HG03565 (cell line): ENCODE data around the gene PDYN.

Experiments used
- ATAC-seq: cut with Tn5 transposase; IDR thresholded peaks from one replicate; pipeline ENCODE4 v1.9.1; 2021; ENCODE audit warnings: mild to moderate bottlenecking, moderate library complexity; ENCODE audit not compliant: unreplicated experiment

Gene PDYN

DNA sequence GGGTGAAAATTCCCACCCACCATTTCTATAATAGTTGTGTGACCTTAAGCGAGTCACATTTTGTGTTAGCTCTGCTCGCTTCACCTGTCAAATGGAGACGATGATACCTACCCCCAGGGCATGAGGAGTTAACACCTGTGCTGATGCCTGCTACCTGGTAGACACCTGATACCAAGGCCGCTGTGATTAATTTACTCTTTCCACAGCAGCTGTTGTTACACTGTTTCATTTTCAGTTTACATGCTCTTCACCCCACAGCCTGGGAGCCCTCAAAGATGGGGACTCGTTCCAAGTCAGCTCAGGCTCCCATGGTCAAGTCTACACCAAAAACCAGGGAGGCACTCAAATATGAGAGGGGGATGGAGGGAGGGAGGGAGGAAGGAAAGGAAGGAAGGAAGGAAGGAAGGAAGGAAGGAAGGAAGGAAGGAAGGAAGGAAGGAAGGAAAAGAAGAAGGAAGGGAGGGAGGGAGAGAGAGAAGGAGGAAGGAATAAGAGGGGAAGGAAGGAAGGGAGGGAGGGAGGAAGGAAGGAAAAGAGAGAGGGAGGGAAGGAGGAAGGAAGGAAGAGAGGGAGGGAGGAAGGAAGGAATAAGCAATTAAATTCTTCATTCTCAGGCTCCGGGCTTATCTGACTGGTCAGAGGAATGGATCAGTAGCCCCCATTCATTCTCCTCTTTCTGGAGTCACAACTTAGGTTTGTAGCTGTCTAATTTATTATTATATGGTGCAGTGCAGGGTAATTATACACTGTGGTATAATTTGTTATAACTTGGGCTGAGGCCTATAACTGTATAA, 40.9 kb downstream of the PDYN start:
- no peak for ATAC-seq

- ATAC-seq: no peak
These were observed 42.3 kb downstream of the PDYN start for GRCh38 chr20:1951436-1952115.

DNA sequence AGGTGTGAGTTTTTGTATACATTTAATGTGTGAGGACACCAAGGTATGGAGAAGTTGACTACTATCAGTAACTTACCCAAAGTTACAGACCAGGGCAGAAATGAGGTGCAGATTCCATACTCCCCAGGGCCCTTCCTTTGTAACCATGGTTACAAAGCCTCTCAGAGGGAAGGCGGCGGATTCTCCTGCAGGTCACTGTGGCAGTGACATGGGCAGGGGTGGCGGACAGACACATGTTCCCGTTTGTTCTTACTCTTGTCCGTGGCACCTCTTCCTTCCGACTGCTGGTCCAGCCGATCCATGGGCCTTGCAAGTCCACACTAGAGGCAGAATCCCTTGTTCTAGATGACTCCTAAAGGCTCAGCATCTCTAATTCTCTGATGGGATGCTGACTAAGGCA, 43.0 kb downstream of the PDYN start:
- no peak for ATAC-seq

DNA sequence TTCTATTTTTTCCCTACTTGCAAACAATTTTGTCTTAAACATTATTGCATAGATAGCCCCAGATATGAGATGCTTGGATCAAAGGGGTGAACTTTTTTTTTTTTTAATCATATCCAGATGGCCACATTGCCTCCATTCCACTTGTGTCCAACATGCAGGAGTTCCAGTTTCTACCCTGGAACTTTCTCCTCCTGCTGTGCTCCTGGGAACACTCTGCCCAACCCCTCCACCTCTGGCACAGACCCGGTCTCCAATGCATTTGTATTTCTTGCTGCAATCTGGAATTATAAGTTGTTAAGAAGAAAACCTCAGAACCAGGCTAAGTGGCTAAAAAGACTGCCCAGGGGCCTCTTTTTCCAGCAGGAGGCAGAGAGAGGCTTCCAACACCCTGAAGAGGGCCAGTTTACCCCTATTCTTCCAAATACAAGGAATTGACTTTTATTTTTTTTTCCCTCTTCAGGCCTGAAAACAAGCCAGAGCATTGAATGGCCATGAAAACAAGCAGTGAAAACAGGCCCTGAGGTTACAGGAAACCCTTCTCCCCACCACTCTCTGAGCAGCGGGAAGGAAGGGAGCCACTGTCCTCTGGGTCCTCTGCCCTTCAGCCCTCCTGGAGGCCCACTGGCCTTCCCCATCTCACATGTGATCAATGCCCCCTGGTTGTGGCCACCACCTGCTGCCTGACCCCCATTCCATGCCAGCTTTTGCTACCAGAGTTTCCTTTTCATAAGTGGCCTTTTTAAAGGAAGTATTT, 44.3 kb downstream of the PDYN start:
- ATAC-seq: no peak

DNA sequence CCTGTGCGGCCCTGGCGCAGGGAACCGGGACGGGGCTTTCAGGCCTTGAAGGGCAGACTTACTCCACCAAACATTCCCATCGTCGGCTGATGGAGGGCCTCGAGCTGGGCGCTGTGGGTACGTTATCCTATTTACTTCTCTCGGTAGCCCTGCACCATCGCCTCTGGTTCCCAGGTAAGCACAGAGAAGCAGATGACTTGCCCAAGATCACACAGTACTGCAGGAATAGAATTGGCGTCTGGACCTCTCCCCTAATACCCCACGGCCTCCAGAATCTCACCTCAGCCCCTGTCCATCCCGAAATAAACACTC, 46.4 kb downstream of the PDYN start:
- ATAC-seq: no peak

DNA sequence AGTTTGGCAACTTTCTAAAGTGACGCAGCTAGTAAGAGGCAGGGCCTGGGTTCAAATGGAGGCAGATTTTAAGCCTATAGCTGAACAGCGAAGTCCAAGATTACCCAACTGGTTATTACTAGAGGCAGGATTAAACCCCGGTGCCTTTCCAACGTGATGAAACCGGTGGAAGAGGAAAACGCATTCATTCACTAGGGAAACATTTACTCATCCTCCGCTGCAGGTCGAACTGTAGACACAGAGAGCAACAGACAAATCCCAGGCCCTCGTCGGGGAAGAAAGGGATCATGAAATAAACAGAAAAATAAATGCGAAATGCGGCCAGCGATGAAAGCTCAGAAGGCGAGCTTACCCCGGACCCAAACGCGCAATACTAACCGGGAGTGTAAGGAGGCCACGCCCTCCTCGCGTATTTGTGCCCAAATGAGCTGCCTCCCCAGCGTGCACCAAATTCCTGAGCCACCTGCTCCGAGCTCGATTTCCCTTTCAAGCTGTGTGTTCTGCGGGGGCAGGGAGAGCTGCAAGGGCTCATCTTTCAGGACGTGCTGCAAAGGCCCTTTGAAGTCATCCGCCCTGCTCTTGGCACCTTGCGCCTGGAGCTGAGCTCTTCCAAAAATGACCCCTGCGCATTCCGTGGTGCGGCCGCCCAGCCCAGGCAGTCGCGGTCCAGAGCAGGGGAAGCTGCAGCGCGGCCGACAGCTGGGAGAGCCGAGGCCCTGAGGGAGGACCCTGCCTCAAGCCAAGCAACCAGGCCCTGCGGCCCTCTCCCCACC, 46.9 kb downstream of the PDYN start:
- no peak for ATAC-seq

DNA sequence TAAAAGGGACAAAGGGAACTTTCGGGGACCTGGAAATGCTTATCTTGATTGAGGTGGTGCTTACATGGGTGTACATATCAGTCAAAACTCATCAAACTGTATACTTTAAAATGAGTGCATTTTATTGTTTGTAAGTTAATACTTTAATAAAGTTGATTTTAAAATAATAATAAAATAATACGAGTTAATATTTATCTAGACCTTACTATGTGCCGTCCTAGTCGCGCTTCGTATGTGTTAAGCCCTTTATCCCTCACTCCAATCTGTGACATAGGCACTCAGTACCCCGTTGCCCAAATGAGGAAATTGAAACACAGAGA, 47.5 kb downstream of the PDYN start:
- ATAC-seq: no peak

DNA sequence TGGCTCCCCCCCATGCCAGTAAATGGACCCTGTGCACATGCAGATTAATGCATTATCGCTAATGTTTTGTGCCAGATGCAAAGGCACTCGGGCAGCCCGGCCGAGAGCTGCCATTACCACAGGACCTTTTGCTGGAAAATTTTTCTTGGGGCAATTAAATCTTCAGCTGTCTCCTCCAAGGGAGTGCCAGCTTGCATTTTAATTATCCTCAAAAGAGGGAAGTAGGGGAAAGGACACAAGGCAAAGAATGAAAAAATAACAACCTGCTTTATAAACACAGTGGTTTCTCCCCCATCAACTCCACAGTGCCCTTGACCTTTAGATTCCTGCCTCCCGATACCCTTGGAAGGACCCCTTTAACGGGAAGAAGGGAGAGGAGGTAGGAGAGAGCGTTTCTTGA, 48.2 kb downstream of the PDYN start:
- ATAC-seq: no peak

GRCh38 chr20:1945134-1945618, 48.7 kb downstream of the PDYN start:
- no peak for ATAC-seq

DNA sequence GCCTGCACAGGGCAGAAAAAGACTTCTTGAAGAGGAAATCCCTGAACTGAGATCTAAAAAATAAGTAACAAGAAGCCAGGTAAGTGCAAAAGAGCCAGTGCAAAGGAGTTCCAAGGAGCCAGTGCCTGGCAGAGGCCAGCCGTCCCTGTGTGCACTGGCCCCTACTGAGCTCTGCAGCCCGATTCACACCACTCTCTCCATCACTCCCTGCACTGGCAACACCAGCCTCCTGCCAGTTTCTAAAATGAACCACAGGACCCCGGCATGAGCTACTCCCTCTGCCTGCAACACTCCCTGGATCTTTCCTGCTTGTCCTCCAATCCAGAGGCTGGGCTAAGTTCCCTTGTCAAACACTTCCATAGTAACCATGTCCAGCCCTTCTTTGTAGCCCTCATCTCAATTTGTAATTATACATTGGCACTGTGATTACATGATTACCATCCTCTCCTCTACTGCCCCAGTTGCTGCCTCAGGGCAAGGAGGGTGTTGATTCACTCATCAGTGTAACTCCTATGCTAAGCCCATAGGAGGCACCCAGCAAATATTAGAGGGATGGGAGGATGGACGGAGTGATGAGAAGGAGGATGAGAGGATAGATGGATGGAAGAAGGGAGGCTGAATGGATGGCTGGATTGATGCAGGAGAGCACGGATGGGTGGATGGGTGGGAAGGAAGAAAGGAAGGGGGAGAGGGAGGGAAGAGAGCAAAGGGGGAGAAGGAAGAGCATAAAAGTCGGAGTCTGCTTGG, 49.3 kb downstream of the PDYN start:
- ATAC-seq: no peak

DNA sequence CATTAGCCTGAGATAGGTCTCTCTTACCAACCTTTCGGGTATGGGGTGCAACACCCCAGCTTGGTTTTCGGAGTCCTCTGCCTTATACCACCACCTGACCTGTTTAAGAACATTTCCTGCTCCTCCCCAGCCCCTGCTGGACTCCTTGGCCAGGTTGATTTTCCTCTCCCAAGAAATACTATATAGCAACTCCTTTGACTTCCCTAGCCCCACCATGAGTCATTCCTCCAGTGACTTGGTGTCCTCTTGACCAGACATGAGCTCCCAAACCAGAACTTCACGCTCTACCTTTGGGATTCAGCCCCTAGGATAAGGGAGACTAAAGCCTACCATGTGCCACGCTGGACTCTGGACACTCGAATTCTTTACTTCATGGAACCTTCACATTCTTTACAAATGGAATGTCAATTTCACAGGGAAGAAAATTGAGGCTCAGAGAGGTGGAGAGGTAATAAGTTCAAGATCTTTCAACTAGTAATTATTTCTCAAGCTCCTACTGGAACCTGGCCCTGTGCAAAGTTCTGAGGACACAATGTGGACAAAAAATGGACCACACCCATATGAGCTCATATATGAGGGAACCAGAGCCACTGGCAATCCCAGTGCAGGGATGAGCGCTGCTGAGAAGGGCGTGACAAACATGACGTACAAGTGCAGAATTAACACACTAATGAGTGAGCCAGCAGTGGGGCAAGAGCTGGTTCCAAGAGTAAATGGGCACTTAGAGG, 50.4 kb downstream of the PDYN start:
- no peak for ATAC-seq

DNA sequence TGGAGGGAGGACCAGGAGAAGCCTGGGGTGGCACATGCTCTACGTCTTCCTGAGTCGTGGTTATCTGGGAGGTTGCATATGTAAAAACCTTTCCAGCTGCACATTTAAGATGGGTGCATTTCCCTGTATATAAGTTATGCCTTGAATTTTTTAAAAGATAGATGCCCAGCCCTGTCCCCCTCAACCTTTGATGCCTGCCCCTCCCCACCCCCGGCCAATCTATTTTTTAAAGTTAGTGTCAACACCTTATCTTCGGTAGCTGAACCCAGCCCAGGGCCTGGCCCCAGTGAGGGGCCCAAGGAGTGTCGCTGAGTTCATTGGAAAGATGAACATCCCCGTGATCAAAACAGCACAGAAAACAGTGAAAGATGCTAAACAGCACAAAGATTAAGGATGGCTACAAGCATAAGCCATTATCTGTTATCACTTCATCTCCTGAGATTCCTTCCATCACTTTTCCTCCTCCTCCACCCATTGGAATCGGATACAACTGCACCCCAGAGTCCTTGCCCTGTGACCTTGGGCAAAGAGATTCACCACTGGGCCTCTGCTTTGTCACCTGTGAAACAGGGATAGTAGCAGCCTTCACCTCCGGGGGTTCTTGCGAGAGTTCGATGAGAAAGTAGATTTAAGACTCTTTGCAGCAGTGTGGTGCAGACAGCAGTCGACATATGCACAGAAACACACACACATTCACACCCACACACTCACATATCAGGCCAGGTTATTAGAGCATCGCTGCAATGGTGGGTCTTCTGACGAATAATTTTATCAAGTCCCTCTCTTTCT, 51.2 kb downstream of the PDYN start:
- no peak for ATAC-seq

DNA sequence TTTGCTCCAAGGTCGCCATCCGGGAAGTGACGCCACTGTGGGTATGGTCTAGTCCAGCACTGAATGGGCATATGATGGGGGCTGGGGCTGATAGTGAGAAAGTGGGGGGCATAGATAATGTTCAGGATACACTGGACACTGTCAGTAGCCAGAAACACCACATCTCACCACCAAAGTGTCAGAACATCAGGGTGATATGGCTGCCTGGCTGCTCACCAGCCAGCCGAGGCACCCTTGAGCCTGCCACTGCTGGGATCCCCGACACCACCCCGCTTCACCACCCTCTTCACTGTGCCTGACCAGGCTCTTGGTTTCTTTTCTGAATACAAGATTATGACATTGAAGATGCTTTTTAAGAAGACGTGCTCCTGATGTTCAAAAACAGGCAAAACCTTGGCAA, 51.8 kb downstream of the PDYN start:
- no peak for ATAC-seq

- ATAC-seq: no peak
These were observed 52.6 kb downstream of the PDYN start for GRCh38 chr20:1941226-1941625.

DNA sequence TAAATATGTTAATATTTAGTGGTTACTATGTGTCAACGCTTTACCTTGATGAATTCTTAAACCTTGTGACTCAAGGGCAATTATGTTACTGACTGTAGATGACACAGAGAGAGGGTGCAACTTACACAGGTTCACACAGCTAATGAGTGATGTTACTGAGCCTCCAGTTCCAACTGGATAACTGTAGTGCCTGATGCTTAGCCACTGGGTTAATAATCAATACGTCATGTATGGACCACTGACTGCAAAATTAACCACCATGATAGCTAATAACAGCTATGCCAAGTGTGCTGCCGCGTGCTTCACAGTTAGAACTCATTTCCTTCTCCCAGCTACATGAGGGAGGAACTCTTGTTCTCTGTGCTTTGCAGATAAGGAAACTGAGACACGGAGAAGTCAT, 53.3 kb downstream of the PDYN start:
- ATAC-seq: no peak

DNA sequence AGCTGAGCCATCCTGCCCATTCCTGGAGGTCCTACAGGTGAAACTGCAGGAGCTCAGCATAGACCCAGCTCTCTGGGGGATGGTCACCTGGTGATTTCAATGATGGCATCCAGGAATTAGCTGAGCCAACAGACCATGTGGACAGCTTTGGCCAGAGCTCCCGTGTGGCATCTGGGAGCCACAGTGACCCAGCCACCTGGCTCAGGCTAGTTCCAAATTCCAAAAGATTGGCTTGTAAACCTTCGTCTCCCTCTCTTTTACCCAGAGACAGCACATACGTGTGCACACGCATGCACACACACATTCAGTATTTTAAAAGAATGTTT, 54.6 kb downstream of the PDYN start:
- no peak for ATAC-seq

DNA sequence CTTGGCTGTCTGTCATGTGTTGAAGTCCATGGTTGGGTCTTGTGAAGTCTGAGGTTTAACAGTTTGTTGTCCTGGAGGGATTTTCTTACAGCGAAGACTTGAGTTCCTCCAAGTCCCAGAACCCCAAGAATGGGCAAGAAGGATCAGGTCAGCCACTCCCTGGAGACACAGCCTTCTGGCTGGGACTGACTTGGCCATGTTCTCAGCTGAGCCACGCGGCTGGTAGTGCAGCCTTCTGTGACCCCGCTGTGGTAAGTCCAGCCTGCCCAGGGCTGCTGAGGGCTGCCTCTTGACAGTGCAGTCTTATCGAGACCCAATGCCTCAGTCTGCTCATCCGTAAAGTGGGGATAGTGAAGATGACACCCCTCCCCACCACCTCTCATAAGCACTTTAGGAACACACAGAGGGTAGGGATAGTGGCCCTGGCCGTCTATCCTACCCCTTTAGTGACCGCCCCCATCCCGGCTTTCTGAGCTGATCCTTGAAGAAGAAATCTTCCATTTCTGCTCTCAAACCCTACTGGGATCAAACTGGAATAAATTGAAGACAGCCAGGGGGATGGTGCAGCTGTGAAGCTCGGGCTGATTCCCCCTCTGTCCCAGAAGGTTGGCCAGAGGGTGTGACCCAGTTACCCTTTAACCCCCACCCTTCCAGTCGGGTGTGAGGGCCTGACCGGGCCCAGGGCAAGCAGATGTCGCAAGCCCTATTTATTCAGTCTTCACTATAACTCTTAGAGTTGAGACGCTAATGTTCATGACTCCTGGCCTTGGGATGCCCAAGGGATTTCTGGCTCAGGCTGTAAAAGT, 55.2 kb downstream of the PDYN start:
- no peak for ATAC-seq

DNA sequence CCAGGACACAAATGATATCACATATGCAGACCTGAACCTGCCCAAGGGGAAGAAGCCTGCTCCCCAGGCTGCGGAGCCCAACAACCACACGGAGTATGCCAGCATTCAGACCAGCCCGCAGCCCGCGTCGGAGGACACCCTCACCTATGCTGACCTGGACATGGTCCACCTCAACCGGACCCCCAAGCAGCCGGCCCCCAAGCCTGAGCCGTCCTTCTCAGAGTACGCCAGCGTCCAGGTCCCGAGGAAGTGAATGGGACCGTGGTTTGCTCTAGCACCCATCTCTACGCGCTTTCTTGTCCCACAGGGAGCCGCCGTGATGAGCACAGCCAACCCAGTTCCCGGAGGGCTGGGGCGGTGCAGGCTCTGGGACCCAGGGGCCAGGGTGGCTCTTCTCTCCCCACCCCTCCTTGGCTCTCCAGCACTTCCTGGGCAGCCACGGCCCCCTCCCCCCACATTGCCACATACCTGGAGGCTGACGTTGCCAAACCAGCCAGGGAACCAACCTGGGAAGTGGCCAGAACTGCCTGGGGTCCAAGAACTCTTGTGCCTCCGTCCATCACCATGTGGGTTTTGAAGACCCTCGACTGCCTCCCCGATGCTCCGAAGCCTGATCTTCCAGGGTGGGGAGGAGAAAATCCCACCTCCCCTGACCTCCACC, 56.4 kb downstream of the PDYN start:
- ATAC-seq: no peak
